Activated CD4-positive, alpha-beta T cell treated with anti-CD3 and anti-CD28 coated beads for 48 hours (primary cell): Measurements from ENCODE around the gene RTP3.

Experiments used
- DNase-seq: peaks from one replicate; pipeline ENCODE4 v3.0.0-alpha.2; 2020

Gene RTP3

GRCh38 chr3:46549408-46549904 is 51.7 kb downstream of the RTP3 start:
- no peak for DNase-seq

GRCh38 chr3:46549989-46550388 is 52.2 kb downstream of the RTP3 start:
- DNase-seq, result no peak
